HG02981 (cell line): ENCODE data around the gene TEX19.
"Not testable (repeated sequence)": the region's sequence is repeated elsewhere in the genome, so short reads cannot be mapped to it uniquely, and the experiment has no call there.

Experiments used
- ATAC-seq: cut with Tn5 transposase; IDR thresholded peaks from one replicate; pipeline ENCODE4 v1.9.1; 2021; ENCODE audit warnings: mild to moderate bottlenecking, moderate library complexity; ENCODE audit not compliant: unreplicated experiment

The TEX19 gene

GRCh38 chr17:82374626-82375331, 15.7 kb downstream of the TEX19 start:
- no peak for ATAC-seq

- ATAC-seq: no peak
These were observed 16.5 kb downstream of the TEX19 start for GRCh38 chr17:82375359-82376041.

DNA sequence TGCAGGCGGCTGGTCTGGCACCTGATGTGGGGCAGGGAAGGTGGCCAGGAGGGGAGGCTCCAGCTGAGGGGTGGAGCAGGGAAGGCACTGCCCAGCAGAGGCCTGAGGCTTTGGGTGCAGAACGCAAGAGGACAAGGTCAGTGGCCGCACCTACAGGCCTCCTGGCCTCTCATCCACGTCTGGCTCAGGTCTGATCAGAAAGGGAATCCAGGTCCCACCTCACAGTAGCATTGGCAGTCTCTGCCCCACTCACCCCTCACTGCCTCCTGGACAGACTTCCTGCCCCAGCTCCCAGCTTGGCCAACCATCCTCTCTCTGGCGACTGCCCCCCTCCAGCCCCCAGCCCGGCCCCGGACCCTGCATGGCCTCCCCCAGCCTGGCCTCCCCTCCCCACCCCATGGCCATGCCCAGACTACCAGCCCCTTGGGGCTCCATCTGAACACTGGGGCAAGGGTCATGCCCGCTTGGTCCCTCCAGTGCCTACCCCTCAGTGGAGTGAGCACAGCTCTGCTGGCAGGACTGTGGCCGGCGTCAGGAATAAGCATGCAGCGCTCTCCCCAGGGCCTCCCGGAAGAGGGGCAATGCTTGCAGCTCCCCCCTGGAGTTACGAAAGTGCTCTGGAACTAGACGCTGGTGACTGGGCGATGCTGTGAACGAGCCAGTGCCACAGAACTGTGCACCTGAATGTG, 17.1 kb downstream of the TEX19 start:
- ATAC-seq: no peak

DNA sequence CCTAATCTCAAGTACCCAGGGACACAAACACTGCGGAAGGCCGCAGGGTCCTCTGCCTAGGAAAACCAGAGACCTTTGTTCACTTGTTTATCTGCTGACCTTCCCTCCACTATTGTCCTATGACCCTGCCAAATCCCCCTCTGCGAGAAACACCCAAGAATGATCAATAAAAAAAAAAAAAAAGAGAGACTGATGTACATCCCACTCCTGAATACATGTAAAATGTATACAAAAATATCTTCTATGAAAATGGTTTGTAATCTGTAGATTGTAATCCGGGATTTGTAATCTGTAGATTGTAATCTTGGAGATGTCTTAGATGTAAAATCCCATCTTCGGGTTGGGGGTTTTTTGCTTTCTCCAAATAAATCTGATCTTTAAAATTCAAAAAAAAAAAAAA, 18.2 kb downstream of the TEX19 start:
- not testable (repeated sequence) for ATAC-seq

DNA sequence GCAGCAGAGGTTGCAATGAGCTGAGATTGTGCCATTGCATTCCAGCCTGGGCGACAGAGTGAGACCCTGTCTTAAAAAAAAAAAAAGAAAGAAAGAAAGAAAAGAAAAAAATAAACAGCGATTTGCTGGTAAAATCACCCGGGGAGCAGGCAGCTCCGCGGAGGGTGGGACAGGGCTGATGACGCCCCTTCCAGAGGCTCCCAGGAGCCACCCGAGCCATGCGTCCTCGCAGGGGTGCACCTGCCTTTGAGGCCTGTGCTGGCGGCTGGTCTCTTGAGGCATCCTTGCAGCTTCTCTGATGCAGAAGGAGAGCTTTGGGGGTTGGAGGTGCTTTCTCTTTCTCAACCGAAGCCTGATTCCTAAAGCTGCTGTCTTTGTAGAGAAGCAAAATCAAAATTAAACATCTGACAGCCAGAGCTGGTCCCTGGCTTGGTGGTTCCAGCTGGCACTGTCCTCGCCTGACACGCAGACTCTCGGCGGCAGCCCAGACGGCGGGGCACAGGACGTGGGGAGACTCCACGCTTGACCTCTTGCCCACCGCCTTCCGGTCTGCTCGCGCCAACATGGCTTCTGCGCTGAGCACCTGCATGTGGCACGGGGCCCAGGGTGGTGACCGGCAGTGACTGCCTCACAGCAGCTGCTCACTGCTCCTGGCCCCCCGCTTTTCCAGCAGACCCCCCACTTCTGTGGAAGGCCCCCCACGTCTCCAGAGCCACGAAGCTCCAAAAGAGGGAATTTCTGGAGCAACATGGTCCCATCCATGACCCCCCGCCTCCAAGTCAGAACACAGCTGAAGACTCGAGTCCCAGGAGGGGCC, 19.1 kb downstream of the TEX19 start:
- ATAC-seq: no peak

GRCh38 chr17:82378741-82379021, 19.6 kb downstream of the TEX19 start:
- no peak for ATAC-seq

DNA sequence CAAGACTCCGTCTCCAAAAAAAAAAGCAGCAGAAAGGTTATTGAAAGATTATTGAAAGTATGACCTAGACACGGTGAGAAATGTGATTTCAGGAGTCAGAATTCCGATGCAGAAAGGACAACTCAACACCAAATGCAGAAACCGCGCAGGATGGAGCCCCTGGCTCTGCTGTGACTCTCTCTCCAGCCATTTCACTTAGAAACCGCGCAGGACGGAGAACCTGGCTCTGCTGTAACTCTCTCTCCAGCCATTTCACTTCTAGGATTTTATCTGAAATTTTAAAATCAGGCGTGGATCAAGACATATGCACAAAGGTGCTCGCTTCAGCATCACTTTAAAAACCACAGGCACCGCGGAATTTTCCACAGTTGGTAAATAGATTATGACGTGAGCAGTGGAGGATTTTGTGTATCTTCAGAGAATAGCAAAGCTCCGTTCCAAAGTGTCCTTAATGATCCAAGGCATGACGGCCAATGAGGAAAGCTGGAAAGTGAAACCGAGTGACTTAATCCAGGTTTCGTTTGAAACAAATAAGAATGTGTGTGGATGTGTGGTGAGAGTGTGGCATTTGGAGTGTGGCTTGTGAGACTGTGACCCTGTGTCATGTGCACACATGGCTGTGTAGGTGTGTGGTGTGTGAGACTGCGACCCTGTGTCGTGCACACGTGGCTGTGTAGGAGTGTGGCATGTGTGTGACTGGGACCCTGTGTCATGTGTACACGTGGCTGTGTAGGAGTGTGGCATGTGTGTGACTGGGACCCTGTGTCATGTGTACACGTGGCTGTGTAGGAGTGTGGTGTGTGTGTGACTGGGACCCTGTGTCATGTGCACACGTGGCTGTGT, 22.0 kb downstream of the TEX19 start:
- ATAC-seq: no peak

DNA sequence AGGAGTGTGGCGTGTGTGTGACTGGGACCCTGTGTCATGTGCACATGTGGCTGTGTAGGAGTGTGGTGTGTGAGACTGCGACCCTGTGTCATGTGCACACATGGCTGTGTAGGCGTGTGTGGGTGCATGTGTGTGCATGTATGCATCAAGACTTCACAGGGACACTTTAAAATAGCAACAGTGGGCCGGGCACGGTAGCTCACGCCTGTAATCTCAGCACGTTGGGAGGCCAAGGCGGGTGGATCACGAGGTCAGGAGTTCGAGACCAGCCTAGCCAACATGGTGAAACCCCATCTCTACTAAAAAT, 22.6 kb downstream of the TEX19 start:
- ATAC-seq: not testable (repeated sequence)

DNA sequence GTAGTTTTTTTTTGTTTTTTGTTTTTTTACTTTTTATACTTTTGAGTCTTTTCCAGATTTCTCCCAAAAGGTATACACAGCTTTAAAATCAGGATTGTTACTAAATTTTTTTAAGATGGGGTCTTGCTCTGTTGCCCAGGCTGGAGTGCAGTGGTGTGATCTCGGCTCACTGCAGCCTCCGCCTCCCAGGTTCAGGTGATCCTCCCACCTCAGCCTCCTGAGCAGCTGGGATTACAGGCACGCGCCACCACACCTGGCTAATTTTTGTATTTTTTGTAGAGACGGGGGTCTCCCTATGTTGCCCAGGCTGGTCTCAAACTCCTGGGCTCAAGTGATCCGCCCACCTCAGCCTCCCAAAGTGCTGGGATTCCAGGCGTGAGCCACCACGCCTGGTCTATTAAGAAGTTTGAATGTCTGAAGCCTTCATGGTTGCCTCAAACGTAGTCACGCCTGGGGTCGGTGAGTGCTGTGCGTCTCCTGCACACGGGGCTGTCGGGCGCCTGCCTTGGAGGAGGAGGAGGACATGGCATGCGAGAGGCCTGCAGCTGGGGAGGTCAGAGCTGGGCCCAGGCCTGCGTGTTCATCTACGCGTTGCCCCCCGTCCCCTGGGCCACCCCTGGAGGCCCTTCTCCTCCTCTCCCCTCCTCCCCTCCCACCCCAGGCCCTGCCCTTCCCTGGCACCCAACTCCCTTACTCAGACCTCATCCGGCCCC, 23.3 kb downstream of the TEX19 start:
- ATAC-seq: not testable (repeated sequence)

DNA sequence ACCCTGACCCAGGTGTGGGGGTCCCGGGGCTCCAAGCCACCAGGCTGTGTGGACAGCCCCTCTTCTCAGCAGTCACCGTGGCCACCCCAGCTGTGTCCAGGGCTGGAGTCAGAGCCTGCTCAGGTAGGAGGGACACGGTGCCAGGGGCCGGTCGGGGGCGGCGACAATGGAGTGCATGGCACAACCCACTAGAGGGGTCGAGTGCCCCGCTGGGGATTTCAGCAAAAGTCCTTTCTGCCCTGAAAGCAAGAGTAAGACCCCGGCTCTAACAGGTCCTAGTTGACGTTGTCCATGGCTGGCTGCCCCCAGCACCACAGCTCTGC, 23.8 kb downstream of the TEX19 start:
- ATAC-seq: no peak

DNA sequence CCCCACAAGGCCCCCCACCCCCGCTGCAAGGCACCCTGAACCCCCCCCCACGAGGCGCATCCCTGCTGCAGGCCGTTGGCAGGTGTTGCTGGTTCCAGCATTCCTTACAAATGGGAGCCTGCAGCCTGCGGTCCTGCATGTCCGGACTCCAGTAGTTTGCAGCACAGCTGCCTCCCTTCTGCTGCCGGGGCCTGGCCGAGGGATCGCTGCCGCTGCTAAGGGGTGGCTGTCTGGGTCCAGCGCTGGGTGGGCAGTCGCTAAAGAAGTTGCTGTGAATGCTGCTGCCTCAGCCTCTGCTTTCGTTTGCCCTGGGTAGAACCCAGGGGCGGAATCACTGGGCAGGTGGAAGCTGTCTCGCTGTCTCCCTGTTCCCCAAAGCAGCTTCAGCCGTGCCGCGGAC, 24.4 kb downstream of the TEX19 start:
- no peak for ATAC-seq

DNA sequence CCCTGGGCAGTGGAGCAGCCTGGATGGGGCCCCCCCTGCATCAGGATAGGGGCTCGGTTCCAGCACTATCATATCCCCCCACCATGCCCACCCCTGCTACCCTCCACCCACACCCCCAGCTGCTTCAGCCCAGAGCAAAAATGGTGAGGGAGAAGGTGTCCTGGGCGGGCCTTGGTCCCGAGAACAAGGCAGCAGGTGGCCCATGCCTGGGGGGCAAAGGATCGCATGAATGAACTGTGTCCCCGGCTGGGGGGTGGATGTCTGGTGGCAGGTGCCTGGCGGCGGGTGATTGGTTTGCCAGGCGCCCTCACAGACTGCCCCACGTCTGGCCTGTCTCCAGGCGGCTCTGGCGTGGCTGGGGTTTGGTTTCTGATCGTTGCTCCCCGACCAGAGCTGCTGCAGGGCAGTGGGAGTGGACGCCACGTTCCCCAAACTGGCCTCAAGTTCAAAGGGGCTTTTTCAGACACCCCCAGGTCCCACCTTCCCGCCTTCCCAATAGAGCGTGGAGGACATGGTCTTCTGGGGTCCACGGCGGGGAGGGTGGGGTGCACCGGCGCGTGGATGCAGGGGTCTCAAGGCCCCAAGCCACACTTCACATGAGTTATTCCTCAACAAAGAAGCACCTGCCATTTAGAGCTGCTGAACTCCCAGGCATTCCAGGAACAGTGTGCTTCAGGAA, 25.1 kb downstream of the TEX19 start:
- ATAC-seq: no peak

GRCh38 chr17:82384730-82385481, 25.9 kb downstream of the TEX19 start:
- ATAC-seq: no peak

- ATAC-seq: no peak
These were observed 26.7 kb downstream of the TEX19 start for GRCh38 chr17:82385559-82386254.

- no peak for ATAC-seq
These were observed 27.3 kb downstream of the TEX19 start for GRCh38 chr17:82386255-82386831.

DNA sequence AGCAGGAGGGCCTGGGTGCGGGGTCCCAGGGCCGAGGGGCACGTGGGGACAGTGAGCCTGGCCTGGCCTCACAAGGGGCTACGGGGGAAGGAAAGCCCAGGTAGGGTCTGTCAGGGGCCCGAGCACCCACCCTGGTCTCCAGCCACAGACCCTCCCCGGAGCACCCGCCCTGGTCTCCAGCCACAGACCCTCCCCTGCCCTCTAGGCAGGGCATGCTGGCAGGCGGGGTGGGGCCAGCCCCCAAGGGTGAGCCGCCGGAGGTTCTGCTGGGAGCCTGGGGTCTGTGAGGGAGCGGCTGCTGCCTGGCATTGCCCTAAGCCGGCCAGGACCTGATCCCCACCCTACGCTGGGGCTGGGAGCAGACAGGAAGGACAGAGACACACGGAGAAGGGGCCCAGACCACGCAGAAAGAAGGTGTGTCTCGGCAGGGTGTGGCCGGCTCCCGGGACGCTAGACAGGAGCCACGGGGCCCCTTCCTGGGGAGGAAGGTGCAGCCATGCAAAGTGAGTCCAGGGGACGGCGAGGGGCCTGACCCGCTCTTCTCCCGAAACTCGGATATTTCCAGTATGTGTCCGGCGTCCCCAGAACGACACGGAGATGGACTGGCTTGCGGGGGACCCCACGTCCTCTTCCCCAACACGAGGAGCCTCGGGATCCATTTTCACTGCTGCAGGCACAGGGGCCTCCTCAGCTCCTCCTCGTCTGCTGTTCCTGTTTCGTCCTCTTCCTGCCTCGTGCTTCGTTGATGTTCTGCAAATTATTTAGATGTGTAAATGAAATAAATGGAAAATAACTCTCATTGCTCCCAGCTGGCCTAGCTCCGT, 28.0 kb downstream of the TEX19 start:
- no peak for ATAC-seq

GRCh38 chr17:82387705-82388106, 28.7 kb downstream of the TEX19 start:
- no peak for ATAC-seq
